GM12878 (cell line): ENCODE measurements around the gene RAD51B. TPM values are rescaled to one million over a fixed set of nuclear protein-coding genes. Genes with fewer than 3 reads are reported as not detected.

Experiments
- BMI1 ChIP-seq: fragments of 450-650 bp; IDR thresholded peaks from 2 replicates; pipeline ENCODE4 v1.6.1; 2016; ENCODE audit warnings: mild to moderate bottlenecking, moderate library complexity, borderline replicate concordance
- GABPA ChIP-seq: IDR thresholded peaks from 2 replicates; pipeline ENCODE4 v1.6.1; 2014; ENCODE audit warnings: antibody characterized with exemption, low read depth, mild to moderate bottlenecking, inconsistent platforms
- HCFC1 ChIP-seq: fragments of 150-350 bp; IDR thresholded peaks from 2 replicates; pipeline ENCODE4 v1.6.1; 2014; ENCODE audit warnings: low read length
- HDAC6 ChIP-seq: fragments of 200-600 bp; sonication (generic); IDR thresholded peaks from one replicate; pipeline ENCODE4 v1.8.0; 2017; ENCODE audit warnings: antibody characterized with exemption; ENCODE audit not compliant: unreplicated experiment
- KAT2A ChIP-seq: conservative IDR thresholded peaks from 2 replicates; pipeline ENCODE4 v1.6.1; 2011; ENCODE audit warnings: low read depth, low read length; ENCODE audit not compliant: control insufficient read depth
- LARP7 ChIP-seq: fragments of 450-650 bp; IDR thresholded peaks from 2 replicates; pipeline ENCODE4 v1.6.1; 2017; ENCODE audit warnings: mild to moderate bottlenecking
- MEF2B ChIP-seq: fragments of 450-650 bp; IDR thresholded peaks from 2 replicates; pipeline ENCODE4 v1.6.1; 2018; ENCODE audit warnings: mild to moderate bottlenecking, moderate library complexity; ENCODE audit not compliant: partially characterized antibody, poor library complexity, severe bottlenecking
- NFYB ChIP-seq: IDR thresholded peaks from 2 replicates; pipeline ENCODE4 v1.6.1; 2011; ENCODE audit warnings: low read depth, mild to moderate bottlenecking, low read length, improper control_type of control experiment, moderate library complexity; ENCODE audit not compliant: insufficient read depth
- PAX8 ChIP-seq: fragments of 450-650 bp; IDR thresholded peaks from 2 replicates; pipeline ENCODE4 v1.6.1; 2017; ENCODE audit warnings: mild to moderate bottlenecking, moderate library complexity
- PML ChIP-seq: IDR thresholded peaks from 2 replicates; pipeline ENCODE4 v1.6.1; 2012; ENCODE audit warnings: low read length, inconsistent platforms
- POLR2AphosphoS2 ChIP-seq: IDR thresholded peaks from 2 replicates; pipeline ENCODE4 v1.6.1; 2011; ENCODE audit warnings: low read depth, mild to moderate bottlenecking, low read length, improper control_type of control experiment, moderate library complexity
- SPI1 ChIP-seq: IDR thresholded peaks from 2 replicates; pipeline ENCODE4 v1.6.1; 2011; ENCODE audit warnings: low read depth, mild to moderate bottlenecking, low read length, moderate library complexity, borderline replicate concordance; ENCODE audit not compliant: insufficient read depth
- SRF ChIP-seq, 2 experiments: IDR thresholded peaks; 2 replicates each; pipeline ENCODE4 v1.6.1; 2011; ENCODE audit warnings: low read depth in 2 of 2, low read length in 2 of 2, mild to moderate bottlenecking in 1 of 2, moderate library complexity in 1 of 2
- TAF1 ChIP-seq: IDR thresholded peaks from 2 replicates; pipeline ENCODE4 v1.6.1; 2011; ENCODE audit warnings: mild to moderate bottlenecking, low read depth, low read length, borderline replicate concordance
- TBL1XR1 ChIP-seq: IDR thresholded peaks from 2 replicates; pipeline ENCODE4 v1.6.1; 2012; ENCODE audit warnings: low read depth, low read length, improper control_type of control experiment
- TCF12 ChIP-seq: IDR thresholded peaks from 2 replicates; pipeline ENCODE4 v1.6.1; 2011; ENCODE audit warnings: low read depth, mild to moderate bottlenecking, low read length
- polyA plus RNA-seq, 11 experiments: library from polyadenylated mRNA; depleted of rRNA in 4 of 11; unstranded in 6 of 11; stranded (reverse) in 5 of 11; fragments of >200 nt; fragmentation: Nextera tagmentation in 4 of 11; fragmentation: Illumina TruSeq in 1 of 11; extraction: Ambion mirVana in 4 of 11; extraction: Trizol in 1 of 11; gene quantifications; 1 replicate in 1 of 11; 2 replicates in 10 of 11; pipeline versions ENCODE4 v1.2.1 to v1.2.3, GENCODE V29; 2011 to 2016; ENCODE audit warnings: inconsistent platforms in 2 of 11, missing spikeins in 2 of 11, low read depth in 1 of 11
- total RNA-seq, 4 experiments: library from RNA; depleted of rRNA in 3 of 4; stranded (reverse); fragments of >200 nt in 3 of 4; fragmentation: Illumina TruSeq in 1 of 4; extraction: Trizol in 1 of 4; gene quantifications; 2 replicates each; pipeline versions ENCODE4 v1.2.1 to v1.2.3, GENCODE V29; 2013 to 2021
- TF ChIP-seq, protein P1 (sequence below): fragments of 450-650 bp; IDR thresholded peaks from 2 replicates; pipeline ENCODE4 v1.6.1; 2018; ENCODE audit warnings: borderline replicate concordance, mild to moderate bottlenecking; ENCODE audit not compliant: partially characterized antibody
- TF ChIP-seq, protein P2 (sequence below): fragments of 450-650 bp; formaldehyde crosslinking; IDR thresholded peaks from 2 replicates; pipeline ENCODE4 v1.5.0; 2022; ENCODE audit warnings: mild to moderate bottlenecking, missing genetic modification characterization
- TF ChIP-seq, protein P3 (sequence below): fragments of 450-650 bp; IDR thresholded peaks from 2 replicates; pipeline ENCODE4 v1.6.1; 2016; ENCODE audit warnings: mild to moderate bottlenecking
- TF ChIP-seq, protein P4 (sequence below): fragments of 450-650 bp; IDR thresholded peaks from 2 replicates; pipeline ENCODE4 v1.6.1; 2017; ENCODE audit warnings: mild to moderate bottlenecking

The RAD51B gene
- total and polyA plus RNA-seq, 10 of the 15 experiments (the other 5 are each of a cell fraction or from before 2014, with no cell fraction given), result 9.8 to 26.8 (median 21.3) TPM

DNA sequence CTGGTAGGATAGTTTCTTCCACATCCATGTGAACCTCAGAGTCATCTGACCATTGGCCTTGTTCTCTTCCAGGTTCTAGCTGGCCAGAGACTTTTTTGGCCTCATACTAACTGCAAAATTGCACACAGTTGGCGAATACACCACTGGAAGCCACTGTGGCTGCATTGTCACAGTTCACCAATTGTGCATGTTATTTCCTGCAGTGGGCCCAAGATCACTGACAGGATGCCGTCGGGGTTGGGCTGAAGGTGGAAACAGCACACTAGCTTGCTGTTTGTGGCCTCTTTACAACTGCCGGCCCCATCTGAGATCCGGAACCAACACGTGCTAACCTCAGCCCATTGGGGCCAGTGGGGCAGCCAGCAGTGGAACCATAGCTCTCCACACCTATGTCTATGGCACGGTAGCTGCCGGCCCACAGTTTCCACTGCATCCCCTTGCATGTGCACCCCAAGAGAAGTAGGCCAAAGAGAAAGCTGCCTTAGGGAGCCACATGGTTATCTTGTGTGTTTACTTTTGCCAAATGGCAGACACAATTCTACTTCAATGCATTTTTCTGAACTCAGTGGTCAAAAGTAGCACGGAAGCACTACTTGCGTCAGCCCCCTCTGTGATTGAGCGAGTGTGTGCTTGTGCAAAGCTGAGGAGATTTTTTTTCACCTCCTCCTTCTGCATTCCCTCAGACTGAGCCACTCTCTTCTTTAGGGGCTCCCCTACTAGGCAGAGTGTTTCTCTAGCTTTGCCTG is 464.0 kb downstream of the RAD51B start (continued):
- TF ChIP-seq, protein P1, sequence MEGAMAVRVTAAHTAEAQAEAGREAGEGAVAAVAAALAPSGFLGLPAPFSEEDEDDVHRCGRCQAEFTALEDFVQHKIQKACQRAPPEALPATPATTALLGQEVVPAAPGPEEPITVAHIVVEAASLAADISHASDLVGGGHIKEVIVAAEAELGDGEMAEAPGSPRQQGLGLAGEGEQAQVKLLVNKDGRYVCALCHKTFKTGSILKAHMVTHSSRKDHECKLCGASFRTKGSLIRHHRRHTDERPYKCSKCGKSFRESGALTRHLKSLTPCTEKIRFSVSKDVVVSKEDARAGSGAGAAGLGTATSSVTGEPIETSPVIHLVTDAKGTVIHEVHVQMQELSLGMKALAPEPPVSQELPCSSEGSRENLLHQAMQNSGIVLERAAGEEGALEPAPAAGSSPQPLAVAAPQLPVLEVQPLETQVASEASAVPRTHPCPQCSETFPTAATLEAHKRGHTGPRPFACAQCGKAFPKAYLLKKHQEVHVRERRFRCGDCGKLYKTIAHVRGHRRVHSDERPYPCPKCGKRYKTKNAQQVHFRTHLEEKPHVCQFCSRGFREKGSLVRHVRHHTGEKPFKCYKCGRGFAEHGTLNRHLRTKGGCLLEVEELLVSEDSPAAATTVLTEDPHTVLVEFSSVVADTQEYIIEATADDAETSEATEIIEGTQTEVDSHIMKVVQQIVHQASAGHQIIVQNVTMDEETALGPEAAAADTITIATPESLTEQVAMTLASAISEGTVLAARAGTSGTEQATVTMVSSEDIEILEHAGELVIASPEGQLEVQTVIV, result no peak
- TF ChIP-seq TAF1 (peak; percentile 51; the same call in 1 of the 2 replicates), GABPA (no peak), PAX8 (no peak), SPI1 (no peak; the same call in 1 of the 2 replicates), BMI1 (no peak; the same call in 1 of the 2 replicates), SRF (IDR thresholded peaks at IDR 0.05; ENCODE audit: low read depth in 2 of 2, low read length in 2 of 2) (no peak), MEF2B (peak; percentile 78), KAT2A (no peak), HDAC6 (no peak), HCFC1 (no peak), TBL1XR1 (peak; percentile 75; the same call in 1 of the 2 replicates), PML (no peak), POLR2AphosphoS2 (0 out of 2 replicates have a peak, but pooled peaks have one; percentile 32), NFYB (0 out of 2 replicates have a peak, but pooled peaks have one; percentile 14), TCF12 (peak; percentile 34; the same call in 1 of the 2 replicates), LARP7 (peak; percentile 85)
- TF ChIP-seq, protein P2, sequence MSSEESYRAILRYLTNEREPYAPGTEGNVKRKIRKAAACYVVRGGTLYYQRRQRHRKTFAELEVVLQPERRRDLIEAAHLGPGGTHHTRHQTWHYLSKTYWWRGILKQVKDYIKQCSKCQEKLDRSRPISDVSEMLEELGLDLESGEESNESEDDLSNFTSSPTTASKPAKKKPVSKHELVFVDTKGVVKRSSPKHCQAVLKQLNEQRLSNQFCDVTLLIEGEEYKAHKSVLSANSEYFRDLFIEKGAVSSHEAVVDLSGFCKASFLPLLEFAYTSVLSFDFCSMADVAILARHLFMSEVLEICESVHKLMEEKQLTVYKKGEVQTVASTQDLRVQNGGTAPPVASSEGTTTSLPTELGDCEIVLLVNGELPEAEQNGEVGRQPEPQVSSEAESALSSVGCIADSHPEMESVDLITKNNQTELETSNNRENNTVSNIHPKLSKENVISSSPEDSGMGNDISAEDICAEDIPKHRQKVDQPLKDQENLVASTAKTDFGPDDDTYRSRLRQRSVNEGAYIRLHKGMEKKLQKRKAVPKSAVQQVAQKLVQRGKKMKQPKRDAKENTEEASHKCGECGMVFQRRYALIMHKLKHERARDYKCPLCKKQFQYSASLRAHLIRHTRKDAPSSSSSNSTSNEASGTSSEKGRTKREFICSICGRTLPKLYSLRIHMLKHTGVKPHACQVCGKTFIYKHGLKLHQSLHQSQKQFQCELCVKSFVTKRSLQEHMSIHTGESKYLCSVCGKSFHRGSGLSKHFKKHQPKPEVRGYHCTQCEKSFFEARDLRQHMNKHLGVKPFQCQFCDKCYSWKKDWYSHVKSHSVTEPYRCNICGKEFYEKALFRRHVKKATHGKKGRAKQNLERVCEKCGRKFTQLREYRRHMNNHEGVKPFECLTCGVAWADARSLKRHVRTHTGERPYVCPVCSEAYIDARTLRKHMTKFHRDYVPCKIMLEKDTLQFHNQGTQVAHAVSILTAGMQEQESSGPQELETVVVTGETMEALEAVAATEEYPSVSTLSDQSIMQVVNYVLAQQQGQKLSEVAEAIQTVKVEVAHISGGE (CRISPR knock-in tag), result no peak
- TF ChIP-seq, protein P3, sequence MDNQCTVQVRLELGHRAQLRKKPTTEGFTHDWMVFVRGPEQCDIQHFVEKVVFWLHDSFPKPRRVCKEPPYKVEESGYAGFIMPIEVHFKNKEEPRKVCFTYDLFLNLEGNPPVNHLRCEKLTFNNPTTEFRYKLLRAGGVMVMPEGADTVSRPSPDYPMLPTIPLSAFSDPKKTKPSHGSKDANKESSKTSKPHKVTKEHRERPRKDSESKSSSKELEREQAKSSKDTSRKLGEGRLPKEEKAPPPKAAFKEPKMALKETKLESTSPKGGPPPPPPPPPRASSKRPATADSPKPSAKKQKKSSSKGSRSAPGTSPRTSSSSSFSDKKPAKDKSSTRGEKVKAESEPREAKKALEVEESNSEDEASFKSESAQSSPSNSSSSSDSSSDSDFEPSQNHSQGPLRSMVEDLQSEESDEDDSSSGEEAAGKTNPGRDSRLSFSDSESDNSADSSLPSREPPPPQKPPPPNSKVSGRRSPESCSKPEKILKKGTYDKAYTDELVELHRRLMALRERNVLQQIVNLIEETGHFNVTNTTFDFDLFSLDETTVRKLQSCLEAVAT, result peak; percentile 91
- TF ChIP-seq, protein P4, sequence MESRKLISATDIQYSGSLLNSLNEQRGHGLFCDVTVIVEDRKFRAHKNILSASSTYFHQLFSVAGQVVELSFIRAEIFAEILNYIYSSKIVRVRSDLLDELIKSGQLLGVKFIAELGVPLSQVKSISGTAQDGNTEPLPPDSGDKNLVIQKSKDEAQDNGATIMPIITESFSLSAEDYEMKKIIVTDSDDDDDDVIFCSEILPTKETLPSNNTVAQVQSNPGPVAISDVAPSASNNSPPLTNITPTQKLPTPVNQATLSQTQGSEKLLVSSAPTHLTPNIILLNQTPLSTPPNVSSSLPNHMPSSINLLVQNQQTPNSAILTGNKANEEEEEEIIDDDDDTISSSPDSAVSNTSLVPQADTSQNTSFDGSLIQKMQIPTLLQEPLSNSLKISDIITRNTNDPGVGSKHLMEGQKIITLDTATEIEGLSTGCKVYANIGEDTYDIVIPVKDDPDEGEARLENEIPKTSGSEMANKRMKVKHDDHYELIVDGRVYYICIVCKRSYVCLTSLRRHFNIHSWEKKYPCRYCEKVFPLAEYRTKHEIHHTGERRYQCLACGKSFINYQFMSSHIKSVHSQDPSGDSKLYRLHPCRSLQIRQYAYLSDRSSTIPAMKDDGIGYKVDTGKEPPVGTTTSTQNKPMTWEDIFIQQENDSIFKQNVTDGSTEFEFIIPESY, result 0 out of 2 replicates have a peak, but pooled peaks have one; percentile 16
